Right kidney (tissue), 1 donor: Measurements from ENCODE around the gene DENND1C.
"Not testable (repeated sequence)": the region's sequence is repeated elsewhere in the genome, so short reads cannot be mapped to it uniquely, and the experiment has no call there.

Experiments used
- DNase-seq: peaks from one replicate; pipeline ENCODE4 v3.0.0-alpha.2; 2016

DENND1C gene

GRCh38 chr19:6453951-6454565, 27.5 kb downstream of the DENND1C start:
- DNase-seq, result no peak

GRCh38 chr19:6452899-6453298, 28.7 kb downstream of the DENND1C start:
- DNase-seq, result no peak

- no peak for DNase-seq
Observed at GRCh38 chr19:6452223-6452614, 29.4 kb downstream of the DENND1C start.

DNA sequence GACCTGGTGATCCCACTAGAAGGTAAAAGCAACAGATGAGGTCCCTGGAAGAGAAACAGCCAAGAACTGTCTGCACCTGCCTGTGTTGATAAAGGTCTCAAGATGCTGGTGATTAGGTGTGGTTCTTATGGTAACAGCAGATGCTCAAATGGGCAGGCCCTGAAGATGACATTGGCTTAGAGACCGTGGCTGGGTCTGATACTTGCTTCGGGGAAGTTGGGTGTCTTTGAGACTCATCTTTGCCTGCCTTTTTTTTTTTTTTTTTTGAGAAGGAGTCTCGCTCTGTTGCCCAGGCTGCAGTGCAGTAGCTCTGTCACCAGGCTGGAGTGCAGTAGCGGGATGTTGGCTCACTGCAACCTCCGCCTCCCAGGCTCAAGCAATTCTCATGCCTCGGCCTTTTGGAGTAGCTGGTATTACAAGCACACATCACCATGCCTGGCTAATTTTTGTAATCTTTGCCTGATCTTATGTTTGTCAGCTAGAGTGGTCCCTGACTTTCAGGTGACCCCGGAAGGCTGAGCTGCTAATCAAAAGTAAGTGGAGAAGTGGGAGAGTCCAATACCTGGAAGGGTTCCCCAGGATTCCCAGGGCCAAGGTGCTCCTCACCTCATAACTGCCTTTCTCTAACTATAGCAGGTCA, 29.9 kb downstream of the DENND1C start:
- DNase-seq, result no peak

DNA sequence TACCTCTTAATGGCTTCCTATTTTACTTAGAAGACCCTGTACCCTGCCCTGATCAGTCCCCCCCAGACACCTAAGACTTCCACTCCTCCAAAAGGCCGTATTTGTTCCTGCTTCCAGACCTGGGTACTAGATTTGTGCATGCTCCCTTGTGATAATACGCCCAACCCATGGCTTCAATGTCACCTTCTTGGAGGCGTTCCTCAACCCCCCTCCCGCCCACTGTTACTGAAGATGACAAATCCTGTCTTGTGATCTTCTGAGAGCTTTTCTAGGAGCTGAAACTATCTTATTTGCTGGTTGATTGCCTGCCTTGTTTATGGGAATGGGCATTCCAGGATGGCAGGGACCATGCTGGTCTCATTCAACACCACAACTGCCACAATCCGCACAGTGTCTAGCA, 31.4 kb downstream of the DENND1C start:
- no peak for DNase-seq

DNA sequence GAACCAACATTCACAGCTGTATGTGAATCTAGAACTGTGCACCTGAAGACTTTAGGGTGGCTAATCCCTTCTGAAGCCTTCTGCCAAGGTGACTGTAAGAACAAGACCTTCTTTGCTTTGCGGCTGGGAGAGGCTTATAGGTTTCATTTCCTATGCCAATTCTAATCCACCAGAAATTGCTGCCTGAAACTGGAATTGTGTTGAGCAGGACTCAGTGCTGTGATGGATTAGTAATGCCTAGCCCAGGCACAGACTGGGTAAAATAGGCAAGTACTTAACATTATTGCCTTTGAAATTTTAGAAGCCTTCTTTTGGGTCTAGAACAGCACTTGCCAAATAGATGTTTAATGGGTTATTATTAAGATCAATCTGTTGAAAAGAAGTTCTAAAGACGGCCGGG, 33.5 kb downstream of the DENND1C start:
- DNase-seq, result no peak

DNA sequence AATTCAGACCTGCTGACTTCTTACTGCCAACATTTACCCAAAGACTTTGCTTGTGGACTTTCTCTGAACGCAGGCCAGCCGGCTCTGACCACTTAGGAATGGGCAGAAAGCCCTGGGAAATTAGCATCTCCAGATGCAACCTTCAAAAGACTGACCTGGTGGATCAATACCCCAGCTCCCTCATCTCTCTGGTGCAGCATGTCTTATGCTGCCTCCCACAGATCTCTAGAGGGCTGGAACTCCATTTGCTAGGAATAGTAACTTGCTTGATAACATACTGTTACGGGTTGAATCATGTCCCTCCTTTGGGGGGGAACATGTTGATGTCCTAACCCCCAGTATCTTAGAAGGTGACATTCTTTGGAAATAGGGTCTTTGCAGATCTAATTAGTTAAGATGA, 35.1 kb downstream of the DENND1C start:
- no peak for DNase-seq

DNA sequence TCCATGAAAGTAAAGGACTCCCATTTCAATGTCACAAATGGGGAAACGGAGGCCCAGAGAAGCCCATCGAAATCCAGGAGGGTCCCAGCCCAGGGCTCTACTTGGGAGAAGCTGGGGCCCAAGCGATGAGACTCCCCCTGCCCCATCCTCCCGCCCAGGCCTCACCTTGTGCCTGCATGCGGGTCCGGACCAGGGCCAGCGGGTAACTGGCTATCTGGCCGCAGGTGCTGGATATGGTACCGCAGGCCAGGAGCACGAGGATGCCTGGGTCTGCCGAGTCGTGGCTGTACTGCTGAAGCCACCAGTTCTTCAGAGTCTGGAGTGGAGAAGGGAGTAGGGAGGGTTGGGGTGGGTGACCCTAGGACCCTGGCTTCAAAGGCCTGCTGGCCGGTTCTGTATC, 37.6 kb downstream of the DENND1C start:
- no peak for DNase-seq

DNA sequence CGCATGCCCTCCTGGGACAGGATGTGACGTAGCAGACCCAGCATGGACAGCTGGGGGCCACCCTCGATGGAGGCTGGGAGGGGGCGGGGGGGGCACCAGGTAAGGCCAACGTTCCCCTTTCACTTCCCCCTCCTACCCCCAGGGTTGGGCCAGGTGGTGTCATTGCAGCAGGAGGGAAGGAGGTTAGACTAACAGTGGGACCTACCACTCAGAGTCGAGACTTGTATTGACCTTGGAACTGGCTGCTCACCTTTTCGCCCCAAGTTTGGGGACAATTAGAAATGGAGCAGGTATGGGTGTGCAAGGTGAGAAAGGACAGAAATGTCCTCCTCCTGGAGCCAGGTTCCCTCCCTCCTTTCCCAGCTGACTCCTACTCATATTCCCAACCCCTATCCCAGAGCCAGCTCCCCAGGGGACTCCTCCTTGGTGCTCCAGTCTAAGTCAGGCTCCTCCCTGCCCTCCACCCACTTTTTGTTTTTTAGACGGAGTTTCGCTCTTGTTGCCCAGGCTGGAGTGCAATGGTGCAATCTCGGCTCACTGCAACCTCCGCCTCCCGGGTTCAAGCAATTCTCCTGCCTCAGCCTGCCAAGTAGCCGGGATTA, 39.4 kb downstream of the DENND1C start:
- no peak for DNase-seq

GRCh38 chr19:6440905-6441304, 40.7 kb downstream of the DENND1C start:
- no peak for DNase-seq

DNA sequence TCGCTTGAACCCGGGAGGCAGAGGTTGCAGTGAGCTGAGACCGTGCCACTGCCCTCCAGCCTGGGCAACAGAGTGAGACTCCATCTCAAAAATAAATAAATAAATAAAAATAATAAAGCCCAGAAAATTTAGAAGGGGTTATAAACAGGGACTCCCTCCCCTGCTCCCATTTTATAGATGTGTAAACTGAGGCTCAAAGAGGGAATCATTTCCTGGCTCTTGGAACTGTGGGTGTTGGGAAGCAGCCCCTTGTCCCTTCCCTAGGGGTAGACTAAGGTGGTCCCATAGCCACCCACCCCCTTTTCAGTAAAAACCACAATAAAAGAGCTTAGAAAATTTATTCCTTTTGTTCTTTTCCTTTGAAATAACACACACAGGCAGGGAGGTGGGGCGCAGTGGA, 41.8 kb downstream of the DENND1C start:
- no peak for DNase-seq

GRCh38 chr19:6433663-6434062, 47.9 kb downstream of the DENND1C start, which contains the start of gene SLC25A41:
Gene SLC25A41, minus strand, starts transcription at chr19:6433763. Its CDS starts 70 bp downstream, at chr19:6433693.
- no peak for DNase-seq

DNA sequence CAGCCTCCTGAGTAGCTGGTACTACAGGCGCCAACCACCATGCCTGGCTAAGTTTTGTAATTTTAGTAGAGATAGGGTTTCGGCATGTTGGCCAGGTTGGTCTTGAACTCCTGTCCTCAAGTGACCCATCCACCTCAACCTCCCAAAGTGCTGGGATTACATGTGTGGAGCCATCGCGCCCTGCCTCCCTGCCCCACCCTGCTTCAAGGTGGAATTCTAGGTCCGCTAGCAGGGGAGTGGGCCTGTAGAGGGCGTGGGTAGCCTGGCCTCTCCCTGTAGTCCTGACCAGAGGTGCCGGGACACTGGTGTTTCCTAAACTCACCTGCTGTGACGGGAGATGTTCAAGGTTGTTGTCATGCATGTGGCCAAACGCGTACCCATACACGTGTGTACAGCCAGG, 48.4 kb downstream of the DENND1C start:
- no peak for DNase-seq

DNA sequence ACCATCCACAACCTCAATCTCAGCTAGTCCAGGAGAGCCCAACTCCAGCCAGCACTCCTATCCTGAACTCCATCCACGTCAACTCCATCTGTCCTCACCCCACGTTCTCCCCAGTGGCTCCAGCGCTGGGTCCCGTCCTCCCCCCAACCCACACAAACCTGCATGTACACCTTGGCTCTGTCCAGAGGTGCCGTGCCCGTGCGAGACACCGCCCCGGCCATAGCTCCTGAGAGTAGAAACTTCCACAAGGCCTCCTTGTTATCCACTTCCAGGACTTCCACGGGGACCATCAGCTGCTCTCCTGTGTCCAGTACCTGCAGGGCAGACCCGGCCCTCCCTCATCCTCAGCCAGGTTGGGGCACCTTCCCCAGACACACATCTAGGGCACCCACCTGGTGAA, 49.7 kb downstream of the DENND1C start:
- no peak for DNase-seq

DNA sequence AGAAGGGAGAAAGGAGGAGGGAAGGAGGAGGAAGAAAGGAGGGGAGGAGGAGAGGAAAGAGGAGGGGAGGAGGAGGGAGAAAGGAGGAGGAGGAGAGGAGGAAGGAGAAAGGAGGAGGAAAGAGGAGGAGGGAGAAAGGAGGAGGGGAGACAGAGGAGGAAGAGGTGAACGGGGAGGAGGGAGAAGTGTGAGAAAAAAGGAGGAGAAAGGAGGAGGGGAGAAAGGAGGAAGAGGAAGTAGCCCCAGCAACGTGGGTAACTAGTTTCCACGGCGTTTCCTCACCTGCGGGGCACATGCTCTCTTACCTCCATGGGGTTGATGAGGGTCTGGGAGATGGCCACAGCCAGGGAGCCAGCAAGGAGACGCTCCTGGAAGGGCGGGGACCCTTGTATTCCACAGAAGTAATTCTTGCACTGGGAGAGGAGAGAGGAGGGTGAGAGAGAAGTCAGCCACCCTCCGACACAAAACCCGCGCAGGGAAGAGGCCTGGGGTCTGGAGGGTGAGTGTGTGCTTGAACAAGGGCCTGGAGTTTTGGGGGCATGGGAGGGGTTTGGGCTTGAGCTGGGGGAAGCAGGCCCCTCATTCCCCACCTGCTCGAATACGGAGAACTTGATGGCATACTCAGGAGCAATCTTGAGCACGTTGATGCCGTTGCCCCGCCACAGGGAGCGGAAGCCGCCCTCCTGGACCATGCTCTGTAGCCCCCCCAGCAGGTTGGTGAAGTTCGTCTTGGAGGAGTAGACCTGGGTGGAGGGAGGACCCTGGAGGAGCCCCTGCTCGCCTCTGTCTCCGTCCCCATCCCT, 52.0 kb downstream of the DENND1C start:
- DNase-seq, result no peak

DNA sequence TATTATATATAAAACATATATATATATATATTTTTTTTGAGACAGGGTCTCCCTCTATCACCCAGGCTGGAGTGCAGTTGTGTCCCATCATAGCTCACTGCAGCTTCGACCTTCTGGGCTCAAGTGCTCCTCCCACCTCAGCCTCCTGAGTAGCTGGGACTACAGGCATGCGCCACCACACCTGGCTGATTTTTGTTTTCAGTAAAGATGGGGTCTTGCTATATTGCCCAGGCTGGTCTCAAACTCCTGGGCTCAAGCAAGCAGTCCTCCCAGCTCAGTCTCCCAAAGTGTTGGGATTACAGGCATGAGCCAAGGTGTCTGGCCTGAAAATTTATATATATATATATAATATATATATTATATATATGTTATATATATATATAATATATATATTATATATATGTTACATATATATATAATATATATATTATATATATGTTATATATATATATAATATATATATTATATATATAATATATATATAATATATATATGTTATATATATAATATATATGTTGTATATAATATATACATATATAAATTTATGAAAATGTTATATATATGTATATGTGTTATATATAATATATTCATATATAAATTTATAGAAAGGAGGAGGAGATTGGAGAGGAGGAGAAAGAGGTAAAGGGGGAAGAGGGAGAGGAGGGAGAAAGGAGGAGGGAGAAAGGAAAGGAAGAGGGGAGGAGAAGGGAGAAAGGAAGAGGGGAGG, 52.7 kb downstream of the DENND1C start:
- DNase-seq, result not testable (repeated sequence)

GRCh38 chr19:6427131-6427530, 54.5 kb downstream of the DENND1C start:
- no peak for DNase-seq

- DNase-seq, result no peak
Observed at GRCh38 chr19:6425732-6426620, 55.6 kb downstream of the DENND1C start.

- peak; percentile 90 for DNase-seq
Observed at GRCh38 chr19:6424939-6425731, 56.5 kb downstream of the DENND1C start.

- no peak for DNase-seq
Observed at GRCh38 chr19:6424195-6424938, 57.2 kb downstream of the DENND1C start, which contains the start of gene KHSRP. Gene KHSRP, minus strand, starts transcription at chr19:6424811. Its CDS starts 110 bp downstream, at chr19:6424701.
